NOMO-1 treated with DMSO at 0.1 percent for 48 hours (cell line): Measurements from ENCODE around the gene PXDN.

ENCODE experiments used
- DNase-seq: peaks from one replicate; lab custom pipeline; 2025; ENCODE audit not compliant: unreplicated experiment; lab: John Stamatoyannopoulos, UW

The PXDN gene

GRCh38 chr2:1585635-1586034 lies 158.7 kb downstream of the PXDN start:
- no peak for DNase-seq

- DNase-seq, result no peak
Observed at GRCh38 chr2:1584691-1585485, 159.4 kb downstream of the PXDN start.

- DNase-seq, result no peak
Observed at GRCh38 chr2:1584051-1584531, 160.2 kb downstream of the PXDN start.

GRCh38 chr2:1582891-1583341 lies 161.4 kb downstream of the PXDN start:
- DNase-seq, result no peak

GRCh38 chr2:1581965-1582625 lies 162.2 kb downstream of the PXDN start:
- no peak for DNase-seq
